ENCODE measurements around the gene MYL12B.
"Not testable (repeated sequence)": the region's sequence is repeated elsewhere in the genome, so short reads cannot be mapped to it uniquely, and the experiment has no call there.

Gene MYL12B

GRCh38 chr18:3262234-3263131, 550 bp downstream of the MYL12B start:
- DNase-seq (ENCODE audit: low read depth in 2 of 2), result no peak

DNA sequence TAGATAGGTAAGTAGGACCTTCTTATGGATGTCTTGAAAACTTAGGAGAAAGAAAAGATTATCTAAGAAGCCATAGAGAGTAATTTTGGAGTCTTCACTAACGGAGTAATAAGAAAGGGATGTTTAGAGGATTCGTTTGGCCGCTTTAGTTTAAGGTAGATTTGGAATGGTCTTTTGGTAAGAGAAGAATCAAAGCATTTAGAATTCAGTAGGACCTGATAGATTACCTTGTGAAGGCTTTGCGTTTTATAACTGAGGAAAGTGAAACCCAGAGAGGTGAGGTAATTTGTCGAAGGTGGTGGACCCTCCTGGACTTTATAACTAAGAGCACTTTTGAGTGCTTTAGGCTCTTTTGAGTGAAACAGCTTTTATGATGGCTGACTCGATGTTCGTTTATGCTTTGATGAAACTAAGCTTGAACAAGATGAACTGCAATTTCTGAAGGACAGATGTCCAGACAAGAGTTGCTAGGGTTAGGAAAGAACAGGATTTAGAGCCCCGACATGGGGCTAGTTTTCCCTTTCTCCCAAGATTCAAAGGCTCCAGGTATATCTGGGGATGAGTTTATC, 1.3 kb downstream of the MYL12B start:
- DNase-seq (ENCODE audit: low read depth in 2 of 2), result no peak

GRCh38 chr18:3264362-3264761, 2.4 kb downstream of the MYL12B start:
- no peak for DNase-seq (ENCODE audit: low read depth in 2 of 2)

DNA sequence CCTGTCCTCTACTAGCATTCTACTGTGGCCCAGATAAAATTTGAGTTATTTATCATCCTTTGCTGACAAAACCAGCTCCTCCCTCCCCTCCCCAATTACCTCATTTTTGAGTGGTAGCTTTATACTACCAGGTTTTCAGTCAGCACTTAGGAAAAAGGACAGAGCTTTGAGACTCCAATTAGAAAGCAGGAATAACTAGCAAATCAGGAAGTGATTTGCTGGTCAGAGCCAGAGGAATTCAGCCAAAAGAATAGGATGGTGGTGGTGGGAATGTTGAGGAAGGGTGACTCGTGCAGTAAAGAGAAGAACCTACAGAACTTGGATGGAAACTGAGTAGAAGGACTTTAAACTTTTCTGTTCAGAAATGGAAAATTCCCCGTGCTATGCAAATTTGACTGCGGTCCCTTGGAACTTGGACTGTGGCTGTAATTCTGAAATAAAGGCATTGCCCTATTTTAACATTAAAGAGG, 3.7 kb downstream of the MYL12B start:
- no peak for DNase-seq (ENCODE audit: low read depth in 2 of 2)

DNA sequence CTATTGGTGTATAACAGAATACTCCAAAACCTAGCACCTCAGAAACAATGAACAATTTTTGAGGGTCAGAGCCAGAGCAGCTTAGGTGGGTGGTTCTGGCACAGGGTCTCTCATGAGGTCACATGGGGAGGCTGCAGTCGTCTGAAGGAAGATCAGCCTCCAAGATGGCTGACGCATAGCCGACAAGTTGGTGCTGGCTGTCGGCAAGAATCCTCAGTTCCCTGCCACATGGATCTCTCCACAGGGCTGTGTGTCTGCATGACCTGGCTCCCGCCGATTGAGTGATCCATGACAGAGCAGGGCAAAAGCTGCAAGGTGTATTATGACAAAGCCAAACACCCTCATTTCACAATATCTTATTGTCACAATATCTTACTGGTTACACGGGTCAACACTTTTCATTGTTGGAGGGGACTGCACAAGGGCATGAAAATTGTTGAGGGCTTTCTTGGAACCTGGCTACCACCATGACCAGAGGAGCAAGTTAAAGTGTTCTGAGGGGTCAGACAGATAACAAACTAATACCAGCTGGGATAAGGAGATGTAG, 4.2 kb downstream of the MYL12B start:
- no peak for DNase-seq (ENCODE audit: low read depth in 2 of 2)

GRCh38 chr18:3268306-3268705, 6.4 kb downstream of the MYL12B start:
- DNase-seq (ENCODE audit: low read depth in 2 of 2), result no peak

GRCh38 chr18:3269241-3269913, 7.4 kb downstream of the MYL12B start:
- DNase-seq (ENCODE audit: low read depth in 2 of 2), result no peak

DNA sequence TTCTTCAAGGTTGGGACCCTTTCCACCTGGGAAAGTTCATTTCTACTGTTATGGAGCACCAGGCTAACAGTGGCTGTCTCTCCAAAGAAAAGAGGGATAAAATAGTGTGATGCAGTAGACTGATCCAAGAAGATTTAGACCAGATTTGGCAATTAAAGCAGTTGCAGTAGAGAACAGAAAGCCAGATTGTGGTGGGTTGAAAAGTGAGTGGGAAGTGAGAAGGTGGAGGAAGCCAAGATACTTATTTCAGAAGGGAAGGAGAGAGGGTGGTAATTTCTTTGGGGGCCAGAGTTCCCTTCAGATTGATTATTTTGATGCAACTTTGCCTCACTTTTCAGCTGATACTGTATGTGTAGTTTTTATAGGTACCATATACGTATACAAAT, 8.0 kb downstream of the MYL12B start:
- DNase-seq (ENCODE audit: low read depth in 2 of 2), result no peak

DNA sequence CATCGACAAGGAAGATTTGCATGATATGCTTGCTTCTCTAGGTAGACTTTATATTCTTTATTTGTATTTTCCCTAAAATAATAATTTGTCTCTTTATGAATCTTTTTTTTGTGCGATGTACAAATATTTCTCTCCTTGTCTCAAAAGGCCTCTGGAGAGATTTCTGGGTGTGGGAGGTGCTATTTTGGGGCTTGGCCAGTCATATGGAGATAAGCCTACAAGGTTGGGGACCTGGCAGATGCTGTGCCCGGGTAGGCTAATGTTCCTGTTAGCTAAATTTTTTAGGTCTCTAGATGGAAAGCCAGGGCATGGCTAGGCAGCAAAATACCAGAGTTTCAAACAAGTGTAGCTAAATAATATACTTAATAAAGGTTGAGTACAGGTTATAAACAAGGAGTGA, 11.1 kb downstream of the MYL12B start:
- no peak for DNase-seq (ENCODE audit: low read depth in 2 of 2)

DNA sequence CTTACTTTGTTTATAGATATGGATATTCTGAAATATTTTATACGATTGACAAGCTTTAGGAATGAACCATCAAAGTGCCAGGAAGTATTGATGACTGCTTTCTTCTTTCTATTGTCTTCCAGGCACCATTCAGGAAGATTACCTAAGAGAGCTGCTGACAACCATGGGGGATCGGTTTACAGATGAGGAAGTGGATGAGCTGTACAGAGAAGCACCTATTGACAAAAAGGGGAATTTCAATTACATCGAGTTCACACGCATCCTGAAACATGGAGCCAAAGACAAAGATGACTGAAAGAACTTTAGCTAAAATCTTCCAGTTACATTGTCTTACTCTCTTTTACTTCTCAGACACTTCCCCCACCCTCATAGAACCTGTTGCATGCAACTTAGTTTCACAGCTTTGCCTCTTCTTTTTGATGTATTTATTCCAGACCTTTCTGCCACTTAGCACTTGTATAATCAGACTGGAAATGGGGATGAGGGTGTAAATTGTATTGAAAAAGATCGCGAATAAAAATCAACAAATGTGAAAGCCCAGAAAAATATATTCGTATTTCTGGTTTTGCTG, 15.8 kb downstream of the MYL12B start:
- not testable (repeated sequence) for DNase-seq (ENCODE audit: low read depth in 2 of 2)

DNA sequence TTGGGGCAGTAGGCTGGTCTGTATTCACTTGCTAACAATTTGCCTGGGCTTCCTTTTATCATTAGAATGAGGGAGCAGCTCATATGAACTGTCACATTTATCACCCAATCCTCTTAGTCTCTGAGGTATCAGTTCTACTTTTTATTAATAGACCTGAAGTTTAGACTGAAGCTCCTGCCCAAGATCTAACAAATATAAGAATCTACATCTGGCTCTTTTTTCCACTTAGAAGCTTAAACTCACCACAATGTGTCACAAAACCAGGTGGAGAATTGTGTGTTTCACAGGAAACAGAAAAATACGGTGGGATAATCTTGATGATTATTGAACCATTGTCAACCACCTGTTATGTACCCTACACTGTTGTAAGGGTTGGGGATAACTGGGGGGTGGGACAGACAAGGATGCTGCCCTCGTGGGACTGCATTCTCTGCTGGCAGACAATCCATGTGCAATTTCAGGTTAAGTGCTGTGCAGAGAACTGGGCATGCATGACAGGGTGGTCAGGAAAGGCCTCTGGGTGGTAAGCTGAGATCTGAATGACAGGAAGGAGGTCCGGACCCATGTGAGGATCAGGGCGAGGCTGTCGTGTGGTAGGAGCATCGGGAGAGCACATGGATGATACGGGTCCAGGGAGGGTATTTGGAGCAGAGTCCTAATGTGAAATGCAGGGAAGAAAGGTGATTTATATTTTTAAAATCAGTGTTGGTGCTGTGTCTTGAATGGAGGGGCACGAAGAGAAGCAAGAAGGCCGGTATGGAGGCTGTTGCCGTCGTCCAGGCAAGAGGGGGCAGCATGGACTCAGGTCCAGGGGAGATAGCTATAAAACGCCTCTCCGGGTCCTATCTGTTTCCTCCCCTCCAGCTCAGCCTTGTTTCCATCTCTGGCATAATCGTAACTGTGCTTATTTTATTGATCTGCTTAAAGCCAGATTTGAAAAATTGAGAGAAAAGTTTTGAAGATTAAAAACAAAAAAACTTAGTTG, 17.6 kb downstream of the MYL12B start:
- no peak for DNase-seq (ENCODE audit: low read depth in 2 of 2)

DNA sequence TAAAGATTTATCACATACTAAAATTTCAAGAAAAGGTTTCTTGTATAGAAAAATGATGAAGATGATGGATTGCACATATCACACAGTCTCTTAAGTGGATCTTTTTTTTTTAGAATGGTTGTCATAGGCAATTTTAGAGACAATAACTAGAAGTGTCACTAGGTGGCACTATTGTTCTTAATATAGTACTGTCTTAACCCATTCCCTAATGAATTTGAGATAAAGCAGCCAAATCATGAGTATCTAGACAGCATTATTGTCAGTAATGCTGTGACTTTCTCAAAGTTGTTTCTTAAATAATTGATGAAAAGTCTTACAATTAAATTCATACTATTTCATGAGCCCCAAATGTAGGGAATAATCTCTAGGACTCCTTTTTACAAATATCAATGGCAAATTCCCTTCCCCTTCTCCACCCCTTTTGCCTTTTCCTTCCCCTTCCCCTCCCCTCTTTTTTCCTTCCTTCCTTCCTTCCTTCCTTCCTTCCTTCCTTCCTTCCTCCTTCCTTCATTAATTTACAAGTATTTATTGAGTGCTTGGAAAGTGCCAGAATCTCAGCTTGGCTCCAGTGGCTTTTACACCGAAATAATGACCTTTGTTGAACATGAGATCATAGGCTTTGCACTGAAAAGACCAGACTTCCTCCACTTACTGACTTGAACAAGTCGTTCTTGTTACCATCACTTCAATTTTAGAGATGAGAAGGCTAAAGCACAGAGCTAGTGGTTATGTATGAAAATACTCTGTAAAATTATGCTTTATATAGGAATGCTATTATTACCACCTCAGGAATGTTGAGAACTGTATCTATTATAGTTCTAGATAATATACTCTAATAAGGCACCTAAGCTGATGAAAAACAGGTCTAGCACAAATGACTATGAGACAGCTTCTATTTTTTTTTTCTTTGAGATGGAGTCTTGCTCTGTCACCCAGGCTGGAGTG, 19.8 kb downstream of the MYL12B start:
- DNase-seq (ENCODE audit: low read depth in 2 of 2), result no peak

DNA sequence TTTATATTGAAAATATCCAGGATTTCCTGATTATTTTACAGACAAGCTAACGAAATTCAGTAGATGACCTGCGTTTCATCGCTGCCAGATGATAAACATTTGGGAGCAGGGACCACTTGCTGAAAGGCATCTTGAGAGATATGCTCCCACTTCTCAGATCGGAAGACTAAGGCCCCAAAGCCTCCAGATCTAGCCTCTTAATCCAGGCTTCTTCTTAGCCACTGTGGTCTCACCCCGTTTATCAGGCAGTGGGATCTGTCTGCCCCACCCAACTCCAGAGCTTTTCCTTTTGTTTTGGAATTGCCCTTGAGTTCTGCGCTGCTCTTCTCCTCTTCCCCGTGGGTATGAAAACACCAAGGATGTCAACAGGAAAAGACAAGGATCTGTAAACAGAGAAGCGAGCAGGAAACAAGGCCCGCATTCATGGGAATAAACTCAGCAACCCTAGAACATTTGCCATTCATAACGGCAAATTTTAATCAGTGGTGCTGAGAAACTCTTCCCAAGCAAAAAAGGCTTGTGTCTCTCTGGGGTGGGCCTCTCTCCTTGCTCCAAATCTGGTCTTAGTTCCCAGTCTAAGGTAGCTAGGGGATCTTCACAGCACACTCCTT, 21.4 kb downstream of the MYL12B start:
- DNase-seq (ENCODE audit: low read depth in 2 of 2), result no peak

DNA sequence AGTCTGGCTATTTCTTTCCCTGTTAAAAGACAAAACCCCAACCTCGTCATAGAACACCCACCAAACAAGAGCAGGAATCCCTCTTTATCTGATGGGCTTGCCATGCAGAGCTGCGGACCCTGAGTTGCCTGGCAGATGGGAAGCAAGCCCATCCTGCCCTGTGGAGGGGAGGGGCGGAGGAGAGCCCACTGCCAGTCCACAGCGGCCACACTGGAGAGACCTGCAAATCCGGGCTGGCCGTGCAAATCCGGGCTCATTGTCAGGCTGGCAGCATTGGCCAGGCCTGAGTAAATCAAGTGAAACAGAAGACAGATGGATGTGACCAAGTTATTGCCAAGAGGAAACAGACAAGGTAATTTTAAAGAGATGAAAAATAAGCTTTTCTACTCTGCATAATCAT, 22.0 kb downstream of the MYL12B start:
- DNase-seq (ENCODE audit: low read depth in 2 of 2), result no peak

DNA sequence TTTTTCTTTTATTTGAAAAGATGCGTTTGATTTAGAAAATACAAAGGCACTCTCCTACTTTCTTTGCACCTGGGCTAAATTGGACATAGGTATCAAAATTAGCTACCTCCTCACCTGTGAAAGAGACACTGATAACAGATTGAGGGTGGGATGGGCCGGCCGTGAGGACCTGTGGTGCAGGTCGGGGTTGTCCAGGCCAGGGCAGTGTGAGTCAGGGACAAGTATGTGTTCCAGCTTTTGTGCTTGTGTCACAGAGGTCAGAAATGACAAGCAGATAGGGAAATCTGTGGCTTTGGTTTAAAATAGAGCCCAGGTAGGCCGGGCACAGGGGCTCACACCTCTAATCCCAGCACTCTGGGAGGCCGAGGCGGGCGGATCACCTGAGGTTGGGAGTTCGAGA, 22.6 kb downstream of the MYL12B start:
- DNase-seq (ENCODE audit: low read depth in 2 of 2), result no peak

- DNase-seq (ENCODE audit: low read depth in 2 of 2), result no peak
Observed at GRCh38 chr18:3286159-3286558, 24.2 kb downstream of the MYL12B start.

GRCh38 chr18:3293196-3293951, 31.4 kb downstream of the MYL12B start:
- no peak for DNase-seq (ENCODE audit: low read depth in 2 of 2)

GRCh38 chr18:3294435-3295080, 32.6 kb downstream of the MYL12B start:
- no peak for DNase-seq (ENCODE audit: low read depth in 2 of 2)
